ENCODE results near the gene DBH. TPM values are rescaled to one million over a fixed set of nuclear protein-coding genes. Genes with fewer than 3 reads are reported as not detected.

Gene DBH
- total RNA-seq, result not detected

DNA sequence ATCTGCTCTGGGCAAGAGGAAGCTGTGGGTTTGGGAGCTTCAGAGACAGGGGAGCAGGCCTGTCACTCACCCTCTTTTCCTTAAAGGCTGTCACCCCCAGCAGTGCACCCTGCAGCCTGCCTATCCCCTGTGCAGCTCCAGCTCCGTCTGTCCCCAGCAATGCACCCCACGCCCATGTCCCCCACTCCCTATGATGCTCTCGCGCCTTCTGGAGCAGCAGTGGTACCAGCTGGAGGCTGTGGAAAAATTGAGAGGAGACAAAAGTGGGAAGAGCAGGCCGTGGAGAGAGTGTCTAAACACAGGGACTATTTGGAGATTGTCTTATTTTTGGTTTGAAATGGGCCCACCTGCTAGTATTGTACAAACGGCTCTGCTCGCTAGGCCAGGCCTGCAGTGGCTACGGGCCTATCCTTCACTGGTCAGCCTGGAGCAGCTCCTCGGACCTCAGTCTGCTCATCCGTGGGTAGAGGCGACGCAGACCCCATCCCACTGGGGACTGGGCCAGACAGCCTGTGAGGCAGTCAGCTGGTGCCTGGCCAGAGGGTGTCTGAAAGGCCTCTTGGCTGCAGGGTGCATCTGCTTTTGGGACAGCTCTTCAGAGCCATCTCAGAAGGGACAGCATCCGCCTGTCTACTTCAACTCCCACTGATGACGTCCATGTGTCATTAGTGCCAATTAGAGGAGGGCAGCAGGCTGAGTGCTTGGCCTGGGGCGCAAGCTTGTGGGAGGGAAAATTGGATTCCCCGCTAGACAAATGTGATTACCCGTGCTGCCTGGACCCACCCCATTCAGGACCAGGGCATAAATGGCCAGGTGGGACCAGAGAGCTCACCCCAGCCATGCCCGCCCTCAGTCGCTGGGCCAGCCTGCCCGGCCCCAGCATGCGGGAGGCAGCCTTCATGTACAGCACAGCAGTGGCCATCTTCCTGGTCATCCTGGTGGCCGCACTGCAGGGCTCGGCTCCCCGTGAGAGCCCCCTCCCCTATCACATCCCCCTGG, at the start of gene DBH:
TSS of gene DBH (plus strand) at position 831 of the 999 bp plus-strand sequence. CDS start at position 840, 9 bp downstream.
- Histone ChIP-seq H3K4me3 (no peak within 1 kb of the TSS), H3K36me3 (no peaks in the 10 kb centered on the region), H3K27ac (no peak within 1 kb of the TSS), H3K4me1 (no peaks in the 10 kb centered on the region), H3K27me3 (peaks cover 0 to 72% (median 0%) of the 10 kb centered on the region in 4 donors), H3K9me3 (no peaks in the 10 kb centered on the region)
- DNase-seq, result no peak
- TF ChIP-seq, protein P1, sequence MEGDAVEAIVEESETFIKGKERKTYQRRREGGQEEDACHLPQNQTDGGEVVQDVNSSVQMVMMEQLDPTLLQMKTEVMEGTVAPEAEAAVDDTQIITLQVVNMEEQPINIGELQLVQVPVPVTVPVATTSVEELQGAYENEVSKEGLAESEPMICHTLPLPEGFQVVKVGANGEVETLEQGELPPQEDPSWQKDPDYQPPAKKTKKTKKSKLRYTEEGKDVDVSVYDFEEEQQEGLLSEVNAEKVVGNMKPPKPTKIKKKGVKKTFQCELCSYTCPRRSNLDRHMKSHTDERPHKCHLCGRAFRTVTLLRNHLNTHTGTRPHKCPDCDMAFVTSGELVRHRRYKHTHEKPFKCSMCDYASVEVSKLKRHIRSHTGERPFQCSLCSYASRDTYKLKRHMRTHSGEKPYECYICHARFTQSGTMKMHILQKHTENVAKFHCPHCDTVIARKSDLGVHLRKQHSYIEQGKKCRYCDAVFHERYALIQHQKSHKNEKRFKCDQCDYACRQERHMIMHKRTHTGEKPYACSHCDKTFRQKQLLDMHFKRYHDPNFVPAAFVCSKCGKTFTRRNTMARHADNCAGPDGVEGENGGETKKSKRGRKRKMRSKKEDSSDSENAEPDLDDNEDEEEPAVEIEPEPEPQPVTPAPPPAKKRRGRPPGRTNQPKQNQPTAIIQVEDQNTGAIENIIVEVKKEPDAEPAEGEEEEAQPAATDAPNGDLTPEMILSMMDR (IDR thresholded peaks at IDR 0.05), result no peak
- no peak for TF ChIP-seq POLR2A (IDR thresholded peaks at IDR 0.05)
- intact Hi-C loops (cut with DNase I), result no loop called here
- 0 to 77% methylated on average over 1 to 18 of the region's 24 CpGs for WGBS, 2 donors

- TF ChIP-seq POLR2A (IDR thresholded peaks at IDR 0.05), result no peak
- TF ChIP-seq, protein P1 (IDR thresholded peaks at IDR 0.05), result no peak
- whole genome bisulfite sequencing, 2 donors, result 51% methylated on average over 4 of the region's 8 CpGs; no CpG with 5 or more reads in 1 of the 2 donors
- Histone ChIP-seq H3K4me1 (peaks cover 0 to 35% (median 22%) of the 10 kb centered on the region in 3 donors), H3K4me3 (no peak overlapping the region), H3K36me3 (no peaks in the 10 kb centered on the region), H3K27me3 (peaks cover 0 to 73% (median 0%) of the 10 kb centered on the region in 4 donors), H3K27ac (no peak overlapping the region), H3K9me3 (no peaks in the 10 kb centered on the region)
- no peak for DNase-seq
- intact Hi-C loops (cut with DNase I), result no loop called here
Observed at GRCh38 chr9:133587051-133587450, 49.1 kb upstream of the DBH start.

- H3K27ac ChIP-seq, result no peak overlapping the region
- no peak for DNase-seq
- TF ChIP-seq POLR2A (IDR thresholded peaks at IDR 0.05), result no peak
- TF ChIP-seq, protein P1 (IDR thresholded peaks at IDR 0.05), result no peak
- intact Hi-C loops (cut with DNase I), result no loop called here
- peaks cover 0 to 31% (median 19%) of the 10 kb centered on the region in 3 donors for H3K4me1 ChIP-seq
- H3K36me3 ChIP-seq, result no peaks in the 10 kb centered on the region
- H3K9me3 ChIP-seq, result no peaks in the 10 kb centered on the region
- H3K27me3 ChIP-seq, result peaks cover 0 to 77% (median 0%) of the 10 kb centered on the region in 4 donors
- H3K4me3 ChIP-seq, result no peak overlapping the region
- WGBS, 2 donors, result 95% methylated on average over 4 of the region's 6 CpGs; no CpG with 5 or more reads in 1 of the 2 donors
Observed at GRCh38 chr9:133587466-133587865, 48.7 kb upstream of the DBH start.

GRCh38 chr9:133589454-133590227, 46.5 kb upstream of the DBH start:
- Histone ChIP-seq H3K4me3 (no peak overlapping the region), H3K27ac (no peak overlapping the region), H3K27me3 (peaks cover 0 to 74% (median 0%) of the 10 kb centered on the region in 4 donors), H3K36me3 (no peaks in the 10 kb centered on the region), H3K4me1 (peaks cover 0 to 15% (median 10%) of the 10 kb centered on the region in 3 donors), H3K9me3 (no peaks in the 10 kb centered on the region)
- WGBS, 2 donors, result 44 to 46% methylated on average over 7 to 9 of the region's 19 CpGs
- DNase-seq, result no peak
- no peak for TF ChIP-seq POLR2A (IDR thresholded peaks at IDR 0.05)
- TF ChIP-seq, protein P1 (IDR thresholded peaks at IDR 0.05), result peak in 4 of 6 experiments; percentile 10 to 43 (median 15)
- intact Hi-C loops (cut with DNase I), result no loop called here

Measured in esophagus squamous epithelium (tissue), 5 donors.